H9 (cell line): ENCODE measurements around the gene TRIO. TPM values are rescaled to one million over a fixed set of nuclear protein-coding genes. Genes with fewer than 3 reads are reported as not detected.
A peak's percentile ranks its signal among the peaks of the same experiment; 100 is the strongest.
"Not testable (repeated sequence)": the region's sequence is repeated elsewhere in the genome, so short reads cannot be mapped to it uniquely, and the experiment has no call there.

ENCODE experiments used
- DNase-seq: peaks from one replicate; pipeline ENCODE4 v3.0.0-alpha.2; 2017
- H2AFZ ChIP-seq: one replicate; pipeline ENCODE4 v1.6.1; 2013; ENCODE audit warnings: mild to moderate bottlenecking, low read length, control low read depth, moderate library complexity
- H2AK5ac ChIP-seq: 2 replicates; pipeline ENCODE4 v1.6.1; 2013; ENCODE audit warnings: low read length, control low read depth, mixed read lengths; ENCODE audit not compliant: insufficient read length
- H2BK120ac ChIP-seq: one replicate; pipeline ENCODE4 v1.6.1; 2013; ENCODE audit warnings: low read depth, mild to moderate bottlenecking, low read length, control low read depth, inconsistent platforms; ENCODE audit not compliant: poor library complexity, severe bottlenecking
- H2BK12ac ChIP-seq: 2 replicates; pipeline ENCODE4 v1.6.1; 2013; ENCODE audit warnings: low read length, control low read depth, mixed read lengths, low read depth; ENCODE audit not compliant: insufficient read length
- H2BK15ac ChIP-seq: 2 replicates; pipeline ENCODE4 v1.6.1; 2013; ENCODE audit warnings: low read depth, low read length, control low read depth
- H2BK20ac ChIP-seq: one replicate; pipeline ENCODE4 v1.6.1; 2013; ENCODE audit warnings: low read depth, mild to moderate bottlenecking, low read length, control low read depth, inconsistent platforms; ENCODE audit not compliant: poor library complexity, severe bottlenecking
- H2BK5ac ChIP-seq: 2 replicates; pipeline ENCODE4 v1.6.1; 2013; ENCODE audit warnings: low read length, control low read depth, mixed read lengths; ENCODE audit not compliant: insufficient read length
- H3K14ac ChIP-seq: 2 replicates; pipeline ENCODE4 v1.6.1; 2013; ENCODE audit warnings: low read length, control low read depth; ENCODE audit not compliant: insufficient read depth
- H3K18ac ChIP-seq: 2 replicates; pipeline ENCODE4 v1.6.1; 2013; ENCODE audit warnings: low read depth, mild to moderate bottlenecking, mixed read lengths, low read length, control low read depth; ENCODE audit not compliant: insufficient read length
- H3K23ac ChIP-seq: 2 replicates; pipeline ENCODE4 v1.6.1; 2013; ENCODE audit warnings: low read length, control low read depth, mixed read lengths, low read depth; ENCODE audit not compliant: insufficient read length
- H3K23me2 ChIP-seq: 2 replicates; pipeline ENCODE4 v1.6.1; 2013; ENCODE audit warnings: low read depth, mild to moderate bottlenecking, mixed read lengths, low read length, control low read depth; ENCODE audit not compliant: insufficient read length, poor library complexity, severe bottlenecking
- H3K27ac ChIP-seq: 2 replicates; pipeline ENCODE4 v1.5.1; 2013; ENCODE audit warnings: low read length, control low read depth, mixed read lengths, low read depth; ENCODE audit not compliant: insufficient read length
- H3K27me3 ChIP-seq: 2 replicates; pipeline ENCODE4 v1.6.1; 2013; ENCODE audit warnings: low read length, control low read depth, inconsistent platforms; ENCODE audit not compliant: insufficient read depth
- H3K4ac ChIP-seq: 2 replicates; pipeline ENCODE4 v1.6.1; 2013; ENCODE audit warnings: low read depth, mild to moderate bottlenecking, control low read depth, inconsistent platforms, low read length, moderate library complexity
- H3K4me1 ChIP-seq: 2 replicates; pipeline ENCODE4 v1.6.1; 2013; ENCODE audit warnings: low read length, control low read depth, inconsistent platforms; ENCODE audit not compliant: insufficient read depth
- H3K4me2 ChIP-seq: 2 replicates; pipeline ENCODE4 v1.6.1; 2013; ENCODE audit warnings: low read length, control low read depth, mixed read lengths; ENCODE audit not compliant: insufficient read length, insufficient read depth
- H3K56ac ChIP-seq: 2 replicates; pipeline ENCODE4 v1.6.1; 2013; ENCODE audit warnings: low read depth, mild to moderate bottlenecking, mixed read lengths, low read length, control low read depth; ENCODE audit not compliant: insufficient read length
- H3K79me1 ChIP-seq: 2 replicates; pipeline ENCODE4 v1.6.1; 2013; ENCODE audit warnings: low read depth, mild to moderate bottlenecking, moderate library complexity, low read length, control low read depth, inconsistent platforms; ENCODE audit not compliant: insufficient read depth, poor library complexity, severe bottlenecking
- H3K79me2 ChIP-seq: 2 replicates; pipeline ENCODE4 v1.6.1; 2013; ENCODE audit warnings: low read length, control low read depth, inconsistent platforms; ENCODE audit not compliant: insufficient read depth
- H3K9ac ChIP-seq: 2 replicates; pipeline ENCODE4 v1.6.1; 2013; ENCODE audit warnings: low read length, control low read depth, mixed read lengths; ENCODE audit not compliant: insufficient read length; ENCODE audit errors: extremely low read depth
- H3K9me3 ChIP-seq: one replicate; pipeline ENCODE4 v1.6.1; 2013; ENCODE audit warnings: low read depth, low read length, inconsistent platforms; ENCODE audit not compliant: control insufficient read depth
- H3T11ph ChIP-seq: one replicate; pipeline ENCODE4 v1.6.1; 2013; ENCODE audit warnings: mild to moderate bottlenecking, low read length, control low read depth, inconsistent platforms
- H4K20me1 ChIP-seq: one replicate; pipeline ENCODE4 v1.6.1; 2013; ENCODE audit not compliant: control insufficient read depth, insufficient read length, insufficient read depth
- H4K5ac ChIP-seq: 2 replicates; pipeline ENCODE4 v1.6.1; 2013; ENCODE audit warnings: low read depth, mild to moderate bottlenecking, mixed read lengths, low read length, control low read depth; ENCODE audit not compliant: insufficient read length
- H4K8ac ChIP-seq: replicated peaks from 2 replicates; pipeline ENCODE4 v1.6.1; 2013; ENCODE audit warnings: low read length, control low read depth, mixed read lengths, low read depth; ENCODE audit not compliant: insufficient read length
- H4K91ac ChIP-seq: 2 replicates; pipeline ENCODE4 v1.6.1; 2013; ENCODE audit warnings: low read depth, mild to moderate bottlenecking, moderate library complexity, mixed read lengths, low read length, control low read depth; ENCODE audit not compliant: insufficient read length
- H3K27ac Mint-ChIP-seq, 3 experiments: 2 replicates in 2 of 3; 3 replicates in 1 of 3; pipeline ENCODE4 v1.8.0; 2020 to 2021; ENCODE audit warnings: mixed read lengths in 3 of 3, mild to moderate bottlenecking in 1 of 3, moderate library complexity in 1 of 3
- H3K27me3 Mint-ChIP-seq: 2 replicates; pipeline ENCODE4 v1.8.0; 2021; ENCODE audit warnings: low read depth, mild to moderate bottlenecking, moderate library complexity, mixed read lengths
- H3K36me3 Mint-ChIP-seq, 3 experiments: 2 replicates in 2 of 3; 3 replicates in 1 of 3; pipeline ENCODE4 v1.8.0; 2020 to 2021; ENCODE audit warnings: low read depth in 3 of 3, mixed read lengths in 3 of 3; ENCODE audit not compliant: insufficient read depth in 1 of 3
- H3K4me1 Mint-ChIP-seq, 2 experiments: 2 replicates each; pipeline ENCODE4 v1.8.0; 2020; ENCODE audit warnings: mixed read lengths in 2 of 2
- H3K4me3 Mint-ChIP-seq, 2 experiments: 2 replicates in 1 of 2; 3 replicates in 1 of 2; pipeline ENCODE4 v1.8.0; 2020 to 2021; ENCODE audit warnings: mild to moderate bottlenecking in 2 of 2, mixed read lengths in 2 of 2, moderate library complexity in 1 of 2
- H3K9me3 Mint-ChIP-seq, 2 experiments: 2 replicates in 1 of 2; 3 replicates in 1 of 2; pipeline ENCODE4 v1.8.0; 2020; ENCODE audit warnings: mild to moderate bottlenecking in 2 of 2, mixed read lengths in 2 of 2, moderate library complexity in 1 of 2
- CTCF ChIP-seq: fragments of 200-600 bp; sonication (generic); conservative IDR thresholded peaks from 3 replicates; pipeline ENCODE4 v1.8.0; 2021; ENCODE audit warnings: antibody characterized with exemption, mild to moderate bottlenecking
- WGBS: extraction: QIAGEN DNeasy Blood & Tissue Kit; methylation state at CpG from one replicate; pipeline ENCODE4 v1.1.7; 2013; ENCODE audit warnings: missing lambda C conversion rate, low lambda C conversion rate, mixed read lengths; ENCODE audit not compliant: insufficient read length; ENCODE audit errors: extremely low coverage; 5-methylcytosine and 5-hydroxymethylcytosine counted together
- long read RNA-seq: library from polyadenylated mRNA; unstranded; transcript quantifications from one replicate; pipeline ENCODE4 v2.0.0, GENCODE V29; 2020
- total RNA-seq: library from RNA; stranded (reverse); gene quantifications from 2 replicates; pipeline ENCODE4 v1.2.1, GENCODE V29; 2021

The TRIO gene
- 82.9 and 87.8 TPM in 2 replicates for total RNA-seq
- long read RNA-seq, partial matches to known transcripts: 5 of 11 reads
- long read RNA-seq, other reads (novel, unspliced or antisense): 6 of 11 reads

- H3K27ac Mint-ChIP-seq: peak within 1 kb of the TSS; percentile 49 to 79 (median 76); a peak in 6 of 7 replicates
- Histone ChIP-seq H3K27ac (no peak within 1 kb of the TSS), H2BK5ac (no peak within 1 kb of the TSS), H3K9ac (peak within 1 kb of the TSS; percentile 79), H3K4me1 (peaks cover 4% of the 10 kb centered on the region), H2BK20ac (no peak within 1 kb of the TSS), H2BK120ac (peak within 1 kb of the TSS; percentile 40), H4K20me1 (no peaks in the 10 kb centered on the region), H4K8ac (no peak within 1 kb of the TSS), H2AFZ (peak within 1 kb of the TSS; percentile 35), H4K5ac (no peak within 1 kb of the TSS), H3K79me1 (peaks cover 9% of the 10 kb centered on the region), H3K56ac (no peak within 1 kb of the TSS), H2BK15ac (no peak within 1 kb of the TSS; the same call in 1 of the 2 replicates), H3K4ac (no peak within 1 kb of the TSS), H3K79me2 (peaks cover 29% of the 10 kb centered on the region), H3K23me2 (peaks cover 19% of the 10 kb centered on the region), H2AK5ac (no peak within 1 kb of the TSS), H3K27me3 (no peaks in the 10 kb centered on the region), H3K18ac (peak within 1 kb of the TSS; percentile 57), H2BK12ac (no peak within 1 kb of the TSS), H4K91ac (no peak within 1 kb of the TSS), H3K9me3 (no peaks in the 10 kb centered on the region), H3K4me2 (peak within 1 kb of the TSS; percentile 94), H3T11ph (no peak within 1 kb of the TSS), H3K23ac (no peak within 1 kb of the TSS), H3K14ac (peak within 1 kb of the TSS; percentile 90)
- peaks cover 0 to 2% of the 10 kb centered on the region in 2 experiments; a peak in 2 of 5 replicates for H3K9me3 Mint-ChIP-seq
- peaks cover 37% of the 10 kb centered on the region in 2 experiments for H3K4me1 Mint-ChIP-seq
- peaks cover 0 to 3% (median 0%) of the 10 kb centered on the region in 3 experiments; a peak in 2 of 7 replicates for H3K36me3 Mint-ChIP-seq
- peak within 1 kb of the TSS; percentile 85 to 96 for H3K4me3 Mint-ChIP-seq
- H3K27me3 Mint-ChIP-seq: peaks cover 22% of the 10 kb centered on the region
- peak; percentile 78 for TF ChIP-seq CTCF
- DNase-seq: peak; percentile 91
- no CpG with 5 or more reads among the region's 79 CpGs for WGBS
These were observed at the start of gene TRIO for GRCh38 chr5:14142827-14143545. Gene TRIO (plus strand): TSS chr5:14143342. CDS start chr5:14143726, 384 bp downstream.

- H3K27ac ChIP-seq, H3K27me3 ChIP-seq, H3K4me1 ChIP-seq, H3K27ac Mint-ChIP-seq, H3K9me3 Mint-ChIP-seq, H3T11ph ChIP-seq, H3K79me1 ChIP-seq, H4K20me1 ChIP-seq, H3K56ac ChIP-seq, H4K91ac ChIP-seq, H3K14ac ChIP-seq, H4K8ac ChIP-seq, H4K5ac ChIP-seq, H3K4me2 ChIP-seq, H2BK12ac ChIP-seq, H2BK5ac ChIP-seq, H2AFZ ChIP-seq, H2AK5ac ChIP-seq, H3K4me3 Mint-ChIP-seq, H3K9ac ChIP-seq, DNase-seq, H2BK15ac ChIP-seq, H3K9me3 ChIP-seq, H3K4ac ChIP-seq, H3K27me3 Mint-ChIP-seq, H3K23me2 ChIP-seq, H2BK20ac ChIP-seq, H3K18ac ChIP-seq, H3K79me2 ChIP-seq, H3K23ac ChIP-seq, H2BK120ac ChIP-seq: not testable (repeated sequence)
- H3K36me3 Mint-ChIP-seq: peaks cover 0 to 10% (median 0%) of the 10 kb centered on the region in 3 experiments; a peak in 4 of 7 replicates
- no CpG with 5 or more reads among the region's 2 CpGs for WGBS
- H3K4me1 Mint-ChIP-seq: peaks cover 12 to 18% of the 10 kb centered on the region in 2 experiments
These were observed 45.8 kb upstream of the TRIO start for GRCh38 chr5:14097380-14097779.
